GM18858 (cell line): Measurements from ENCODE around the gene AFTPH.

Experiments
- ATAC-seq: cut with Tn5 transposase; IDR thresholded peaks from one replicate; pipeline ENCODE4 v1.9.1; 2021; ENCODE audit not compliant: unreplicated experiment

The AFTPH gene

DNA sequence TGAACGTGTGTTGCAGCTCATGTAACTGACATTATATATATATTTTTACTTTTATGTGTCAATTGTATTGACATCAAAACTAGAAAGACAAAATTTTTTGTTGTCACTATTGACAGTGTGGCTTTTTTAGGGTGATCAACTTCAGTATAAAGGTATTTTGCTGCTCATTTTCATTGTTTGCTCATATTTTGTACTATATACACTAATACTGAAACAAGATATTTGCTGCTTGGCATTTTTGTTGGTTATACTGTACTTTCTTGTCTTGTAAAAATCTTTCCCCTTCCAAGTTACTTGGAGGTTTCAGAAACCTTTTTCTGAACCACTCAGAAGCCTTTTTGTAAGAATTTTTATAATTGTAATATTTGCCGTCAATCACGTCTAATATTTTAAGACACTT is 16.5 kb downstream of the AFTPH start:
- ATAC-seq = no peak

DNA sequence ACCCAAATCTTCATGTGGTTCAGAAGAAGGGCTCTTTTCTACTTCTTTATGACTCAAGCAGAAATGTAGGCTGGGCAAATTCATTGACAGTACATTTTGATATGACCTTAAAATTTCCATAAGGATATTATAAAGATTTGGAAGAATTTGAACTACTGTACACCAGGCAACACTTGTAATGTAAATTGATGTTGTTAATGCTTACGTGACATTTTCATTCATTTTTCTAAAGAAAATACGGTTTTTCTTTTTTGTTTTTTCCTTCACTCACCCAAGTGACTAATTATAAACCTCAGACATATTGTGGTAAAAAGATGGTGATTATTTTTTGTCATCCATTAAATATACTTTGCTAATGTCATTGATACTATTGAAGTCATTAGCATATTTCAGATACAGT is 17.4 kb downstream of the AFTPH start:
- no peak for ATAC-seq

DNA sequence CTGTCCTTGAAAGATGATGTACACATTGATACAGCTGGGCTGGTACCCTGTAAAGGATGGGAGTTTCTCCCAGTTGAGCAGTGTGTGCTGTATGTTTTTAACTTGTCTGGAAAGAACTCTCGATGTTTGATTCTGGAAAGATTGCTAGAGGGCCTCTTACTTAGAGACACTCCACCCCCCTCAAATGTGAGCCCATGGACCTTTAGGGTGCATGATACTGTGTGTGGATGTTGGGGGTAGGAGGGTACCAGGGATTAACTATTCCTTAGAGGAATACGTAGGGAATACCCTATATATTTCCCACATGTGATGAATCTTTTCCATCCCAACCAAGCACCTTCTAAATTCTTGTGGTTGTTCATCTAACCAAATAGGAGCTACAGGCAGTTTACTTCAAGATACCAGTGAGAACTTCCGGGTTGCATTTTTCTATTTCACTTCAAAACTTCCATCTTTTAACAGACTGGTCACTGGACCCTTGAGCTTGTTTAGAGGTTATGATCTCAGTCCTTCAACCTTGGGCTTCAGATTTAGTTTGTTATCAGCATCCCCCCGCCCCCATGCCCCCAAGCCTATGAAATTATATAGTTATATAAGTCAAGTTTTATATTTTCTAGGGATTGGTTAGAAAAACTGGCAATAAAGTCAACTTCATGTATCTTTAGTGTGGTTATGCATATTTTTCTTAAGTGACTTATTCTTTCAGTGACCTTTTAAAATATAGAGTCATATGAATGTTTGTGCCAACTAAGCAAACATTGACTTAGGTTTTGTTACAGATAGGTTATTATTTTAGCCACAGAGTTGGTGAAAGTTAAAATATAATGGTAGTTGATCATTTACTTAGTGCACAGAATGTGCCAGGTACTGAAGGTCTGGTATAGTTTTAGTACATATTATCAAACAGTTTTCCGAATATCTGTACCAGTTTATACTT is 18.2 kb downstream of the AFTPH start:
- no peak for ATAC-seq

- no peak for ATAC-seq
These were observed 19.0 kb downstream of the AFTPH start for GRCh38 chr2:64543008-64543697.

GRCh38 chr2:64548761-64549160 is 24.6 kb downstream of the AFTPH start:
- ATAC-seq = no peak

- no peak for ATAC-seq
These were observed 25.9 kb downstream of the AFTPH start for GRCh38 chr2:64550042-64550441.

DNA sequence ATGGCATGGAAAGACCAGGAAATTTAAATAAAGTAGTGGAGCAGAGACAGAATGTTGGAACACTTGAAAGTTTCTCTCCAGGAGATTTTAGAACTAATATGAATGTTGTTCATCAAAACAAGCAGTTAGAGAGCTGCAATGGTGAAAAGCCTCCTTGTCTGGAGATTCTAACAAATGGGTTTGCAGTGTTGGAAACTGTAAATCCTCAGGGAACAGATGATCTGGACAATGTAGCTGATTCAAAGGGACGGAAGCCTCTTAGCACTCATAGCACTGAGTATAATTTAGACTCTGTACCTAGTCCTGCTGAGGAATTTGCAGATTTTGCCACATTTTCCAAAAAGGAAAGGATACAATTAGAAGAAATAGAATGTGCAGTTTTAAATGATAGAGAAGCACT is 27.7 kb downstream of the AFTPH start:
- ATAC-seq = no peak

- ATAC-seq = no peak
These were observed 30.0 kb downstream of the AFTPH start for GRCh38 chr2:64554117-64554516.

- no peak for ATAC-seq
These were observed 34.4 kb downstream of the AFTPH start for GRCh38 chr2:64558445-64559081.

DNA sequence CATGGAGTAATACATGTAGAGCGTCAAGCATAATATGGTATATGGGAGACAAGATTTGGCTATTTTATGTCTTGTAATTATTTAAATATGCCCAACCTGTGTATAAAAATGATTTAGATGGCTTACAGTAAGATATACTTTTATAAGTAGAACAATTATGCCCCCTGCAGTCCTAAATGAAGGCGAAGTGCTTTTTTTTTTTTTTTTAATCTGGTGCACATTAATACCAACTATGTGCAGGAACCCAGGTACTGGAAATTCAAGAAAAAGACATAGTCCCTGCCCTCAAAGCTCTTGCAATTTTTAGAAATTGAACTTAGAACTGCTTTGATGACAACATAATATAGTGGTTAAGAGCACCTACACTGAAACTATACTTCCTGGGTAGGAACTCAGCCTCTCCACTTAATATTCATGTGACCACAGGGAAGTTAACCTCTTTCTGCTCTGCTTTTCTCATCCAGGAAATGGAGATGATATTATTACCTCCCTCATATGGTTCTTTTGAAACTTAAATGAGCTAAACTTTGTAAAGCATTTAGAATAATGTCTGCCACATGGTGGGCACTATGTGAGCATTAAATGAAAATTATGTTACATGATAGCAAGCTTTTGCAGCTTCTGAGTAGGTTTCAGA is 38.1 kb downstream of the AFTPH start:
- ATAC-seq = no peak

DNA sequence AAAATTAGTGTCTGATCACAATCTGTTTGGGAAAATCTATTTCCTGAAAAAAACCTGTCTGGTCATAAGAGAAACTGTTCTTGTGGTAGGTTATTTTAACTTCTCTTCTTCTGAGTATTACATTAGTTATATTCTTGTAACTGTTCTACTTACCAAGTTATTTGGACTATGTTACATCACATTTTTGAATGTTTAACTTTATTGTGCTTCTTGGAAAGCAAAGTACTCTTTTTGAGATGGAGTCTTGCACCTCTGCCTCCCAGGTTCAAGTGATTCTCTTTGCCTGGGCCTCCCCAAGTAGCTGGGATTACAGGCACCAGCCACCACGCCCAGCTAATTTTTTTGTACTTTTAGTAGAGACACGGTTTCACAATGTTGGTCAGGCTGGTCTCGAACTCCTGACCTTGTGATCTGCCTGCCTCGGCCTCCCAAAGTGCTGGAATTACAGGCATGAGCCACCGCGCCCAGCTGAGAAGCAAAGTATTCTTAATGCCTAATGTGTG is 39.4 kb downstream of the AFTPH start:
- ATAC-seq = no peak

GRCh38 chr2:64565949-64566710 is 42.0 kb downstream of the AFTPH start:
- ATAC-seq = no peak

DNA sequence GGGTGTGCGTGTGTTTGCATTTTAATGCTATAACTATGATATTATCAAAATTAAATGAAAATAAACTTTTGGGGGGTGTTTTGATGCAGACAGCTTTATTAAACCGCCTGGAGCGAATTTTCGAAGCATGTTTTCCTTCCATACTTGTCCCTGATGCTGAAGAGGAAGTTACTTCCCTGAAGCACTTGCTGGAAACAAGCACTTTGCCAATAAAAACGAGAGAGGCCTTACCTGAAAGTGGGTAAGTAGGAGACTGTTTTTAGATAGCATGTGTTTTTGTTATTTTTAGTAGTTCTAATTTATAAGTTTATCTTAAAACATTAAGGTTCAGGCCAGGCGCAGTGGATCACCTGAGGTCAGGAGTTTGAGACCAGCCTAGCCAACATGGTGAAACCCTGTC is 43.3 kb downstream of the AFTPH start:
- ATAC-seq = no peak

DNA sequence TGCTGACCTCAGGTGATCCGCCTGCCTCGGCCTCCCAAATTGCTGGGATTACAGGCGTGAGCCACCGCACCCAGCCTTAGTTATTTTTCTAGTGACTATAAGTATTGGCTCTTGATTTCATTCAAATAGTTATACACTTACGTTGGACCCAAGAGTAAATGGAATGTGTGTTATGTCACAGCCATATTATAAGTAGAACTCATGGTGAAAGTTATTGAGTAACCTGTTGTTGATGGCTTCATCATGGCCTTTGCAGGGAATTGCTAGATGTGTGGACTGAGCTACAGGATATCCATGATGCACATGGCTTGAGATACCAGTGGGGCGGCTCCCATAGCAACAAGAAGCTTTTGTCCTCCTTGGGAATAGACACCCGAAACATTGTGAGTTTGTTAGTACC is 44.7 kb downstream of the AFTPH start:
- no peak for ATAC-seq

DNA sequence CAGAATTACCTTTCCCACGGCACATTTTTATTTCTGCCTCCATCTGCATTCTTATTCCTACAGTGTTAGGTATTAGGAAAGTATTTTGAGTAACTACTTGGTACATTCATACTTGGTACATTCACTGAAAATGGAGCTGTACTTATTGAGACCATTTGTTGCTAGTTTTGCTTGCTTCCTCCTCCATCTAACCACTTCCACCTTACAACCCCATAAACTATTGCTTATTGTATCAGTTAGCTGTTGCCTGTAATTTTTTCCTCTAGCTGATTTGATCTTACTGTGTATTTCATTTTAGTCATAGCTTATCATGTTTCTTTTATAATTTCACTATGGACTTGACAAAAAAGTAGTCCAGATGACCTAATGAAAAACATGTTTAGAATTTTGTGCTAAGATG is 50.7 kb downstream of the AFTPH start:
- no peak for ATAC-seq

DNA sequence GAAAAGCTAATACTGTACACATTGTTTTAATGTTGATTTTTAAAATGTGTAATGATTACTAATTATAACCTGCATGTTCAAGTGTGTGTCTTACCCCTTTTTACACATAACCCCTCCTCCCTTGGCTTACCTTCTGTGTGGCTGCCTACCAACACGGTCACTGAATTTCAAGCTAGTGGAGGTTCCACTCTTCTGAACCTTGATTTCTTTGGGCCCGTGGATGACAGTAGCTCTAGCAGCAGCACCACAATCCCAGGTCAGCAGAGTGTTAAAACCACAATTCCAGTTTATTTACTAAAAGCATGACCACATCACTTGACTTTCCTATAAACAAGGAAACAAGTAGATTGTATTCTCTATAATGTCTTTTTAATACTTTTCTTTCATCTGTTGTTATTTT is 56.9 kb downstream of the AFTPH start:
- ATAC-seq = no peak

- no peak for ATAC-seq
These were observed 57.8 kb downstream of the AFTPH start for GRCh38 chr2:64581777-64582539.

- ATAC-seq = peak; percentile 72
These were observed 58.7 kb downstream of the AFTPH start for GRCh38 chr2:64582774-64583340.

DNA sequence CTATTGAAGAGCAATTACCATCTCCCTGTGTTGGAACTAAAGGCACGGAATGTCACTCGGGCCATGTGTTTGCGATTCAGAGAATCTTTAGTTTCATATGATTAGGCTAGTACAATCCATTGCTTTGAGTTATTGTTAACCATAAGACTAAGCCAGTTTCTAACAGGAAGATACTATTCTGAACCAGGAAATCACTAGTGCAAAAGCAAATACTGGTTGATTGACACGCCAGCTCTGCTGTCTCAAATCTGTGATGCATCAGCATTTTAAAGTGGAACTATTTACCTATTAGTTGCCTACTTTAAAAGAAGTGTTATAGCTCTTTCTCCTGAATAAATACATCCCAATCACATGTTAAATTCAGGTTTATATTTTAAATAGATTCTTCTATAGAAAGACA is 61.9 kb downstream of the AFTPH start:
- ATAC-seq = no peak
